NCI-H82 treated with DMSO at 0.1 percent for 48 hours (cell line): ENCODE data around the gene ISY1.
"Not testable (repeated sequence)": the region's sequence is repeated elsewhere in the genome, so short reads cannot be mapped to it uniquely, and the experiment has no call there.

Experiments
- DNase-seq: peaks from one replicate; lab custom pipeline; 2025; ENCODE audit not compliant: unreplicated experiment; lab: John Stamatoyannopoulos, UW

Gene ISY1

GRCh38 chr3:129121016-129121791, 39.7 kb downstream of the ISY1 start:
- no peak for DNase-seq

GRCh38 chr3:129120254-129121004, 40.4 kb downstream of the ISY1 start:
- DNase-seq = no peak

GRCh38 chr3:129119365-129120100, 41.3 kb downstream of the ISY1 start:
- DNase-seq = no peak

- DNase-seq = no peak
These were observed 42.1 kb downstream of the ISY1 start for GRCh38 chr3:129118745-129119144.

GRCh38 chr3:129117134-129117533, 43.7 kb downstream of the ISY1 start:
- no peak for DNase-seq

GRCh38 chr3:129116482-129116946, 44.3 kb downstream of the ISY1 start:
- no peak for DNase-seq

GRCh38 chr3:129114455-129114854, 46.4 kb downstream of the ISY1 start:
- DNase-seq = no peak

- DNase-seq = no peak
These were observed 48.4 kb downstream of the ISY1 start for GRCh38 chr3:129112308-129113052.

- not testable (repeated sequence) for DNase-seq
These were observed 49.6 kb downstream of the ISY1 start for GRCh38 chr3:129111076-129111780.

- no peak for DNase-seq
These were observed 53.1 kb downstream of the ISY1 start for GRCh38 chr3:129107793-129108192.

- DNase-seq = no peak
These were observed 53.8 kb downstream of the ISY1 start for GRCh38 chr3:129106866-129107565.

GRCh38 chr3:129106320-129106719, 54.5 kb downstream of the ISY1 start:
- no peak for DNase-seq

- DNase-seq = no peak
These were observed 55.0 kb downstream of the ISY1 start for GRCh38 chr3:129105862-129106261.

GRCh38 chr3:129104498-129105079, 56.3 kb downstream of the ISY1 start:
- DNase-seq = no peak

- DNase-seq = no peak
These were observed 56.8 kb downstream of the ISY1 start for GRCh38 chr3:129104051-129104450.

GRCh38 chr3:129103296-129103695, 57.6 kb downstream of the ISY1 start:
- no peak for DNase-seq

- no peak for DNase-seq
These were observed 59.3 kb downstream of the ISY1 start for GRCh38 chr3:129101370-129102138.

- no peak for DNase-seq
These were observed 60.6 kb downstream of the ISY1 start for GRCh38 chr3:129100274-129100673.

- no peak for DNase-seq
These were observed 65.6 kb downstream of the ISY1 start for GRCh38 chr3:129095285-129095684.
